A549 treated with Mapracorat at 1 μM for 4 hours (cell line): ENCODE measurements around the gene KCND1. TPM values are rescaled to one million over a fixed set of nuclear protein-coding genes. Genes with fewer than 3 reads are reported as not detected.

Source experiments
- total RNA-seq: library from RNA; stranded (reverse); fragments of 200-300 nt; extraction: Qiagen RNA extraction; gene quantifications from 5 replicates; pipeline ENCODE4 v1.2.3, GENCODE V29; 2022

The KCND1 gene
- total RNA-seq = 0.80 to 1.4 TPM (median 0.96 TPM) in 5 replicates

DNA sequence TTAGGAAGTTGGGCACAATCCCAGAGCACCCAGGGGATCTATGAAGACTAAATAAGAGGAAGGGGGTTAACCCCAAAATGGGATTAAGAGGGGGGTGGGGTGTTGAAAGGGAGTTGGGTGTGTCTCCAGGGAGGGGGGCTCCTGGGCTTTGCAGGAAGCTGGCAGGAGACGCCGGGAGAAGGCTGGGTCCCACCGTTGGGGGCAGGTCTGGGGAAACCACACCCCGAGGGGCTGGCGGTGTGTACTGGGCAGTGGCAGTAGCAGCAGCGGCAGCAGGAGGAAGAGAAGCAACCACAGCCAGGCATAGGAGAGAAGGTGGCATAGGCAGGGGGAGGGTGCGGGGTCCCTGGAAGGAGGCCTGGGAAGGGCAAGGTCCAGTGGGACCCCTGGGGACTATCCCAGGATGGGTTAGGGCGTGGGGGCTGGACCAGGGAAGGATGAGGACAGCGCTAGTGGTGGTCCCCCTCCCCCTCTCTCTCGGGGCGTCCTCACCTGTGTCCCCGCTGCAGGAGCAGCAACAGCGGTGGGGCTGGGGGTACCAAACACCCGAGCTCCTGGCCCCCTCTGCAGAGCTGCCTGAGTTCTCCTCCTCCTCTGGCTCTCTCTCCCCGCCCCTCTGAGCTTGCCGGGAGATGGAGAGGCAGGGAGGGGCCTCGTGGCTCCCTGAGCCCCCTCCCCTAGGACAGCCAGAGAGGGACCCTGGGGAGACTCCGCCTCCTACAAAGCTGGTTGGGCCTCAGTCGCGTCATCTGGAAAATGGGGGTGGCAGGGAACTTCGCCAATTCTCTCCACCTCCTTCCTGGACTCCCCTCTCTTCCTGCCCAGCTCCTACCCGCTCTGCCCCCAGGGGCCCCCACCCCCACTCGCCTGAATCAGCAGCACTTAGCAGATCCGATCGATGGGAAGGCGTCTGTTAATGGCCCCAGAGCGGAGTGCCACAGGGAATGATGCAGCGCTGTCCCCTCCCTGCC lies at the start of gene KCND1:
Gene KCND1, minus strand, starts transcription at position 596 of the 971 bp plus-strand sequence. CDS start 1,573 bp downstream, outside the sequence.

DNA sequence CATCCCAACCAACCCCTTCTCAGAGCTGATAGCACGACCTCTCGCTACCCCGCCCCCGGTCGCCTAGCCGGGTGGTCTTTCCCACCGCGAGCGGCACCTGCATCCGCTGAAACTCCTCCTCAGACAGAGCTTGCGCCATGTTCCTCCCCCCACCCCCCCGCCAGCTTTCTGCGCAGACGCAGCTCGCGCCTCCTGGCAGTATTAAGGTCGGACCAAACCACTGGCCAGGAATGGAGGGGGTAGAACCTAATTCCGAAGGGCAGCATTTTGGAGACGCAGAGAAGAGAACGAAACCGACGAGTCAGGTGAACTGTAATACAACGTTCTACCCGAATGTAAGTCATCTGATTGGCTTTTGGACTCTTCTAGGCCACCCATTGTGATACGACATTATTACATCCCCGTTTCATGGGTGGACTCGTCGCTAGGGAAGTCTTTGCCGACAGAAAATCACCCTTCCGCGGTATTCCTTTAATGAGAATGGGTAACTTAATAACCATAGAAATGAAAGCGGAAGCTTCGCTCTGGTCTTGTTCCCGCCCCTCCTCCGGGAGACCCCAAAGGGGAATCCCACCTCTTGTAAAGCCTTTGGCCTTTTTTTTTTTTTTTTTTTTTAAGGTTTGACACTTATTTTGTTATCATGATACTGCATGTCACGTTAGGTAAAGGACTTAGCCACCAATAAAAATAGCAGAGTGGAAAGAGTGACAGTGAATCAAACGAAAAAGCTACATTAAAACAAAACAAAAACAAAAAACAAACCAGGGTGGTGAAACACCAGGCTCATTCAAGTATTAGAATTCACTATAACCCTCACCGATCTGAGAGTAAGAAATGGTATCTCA lies 30.7 kb upstream of the KCND1 start, which contains the start of gene GRIPAP1:
Gene GRIPAP1, minus strand, starts transcription at position 174 of the 845 bp plus-strand sequence. Its CDS starts 35 bp downstream, at position 139.

DNA sequence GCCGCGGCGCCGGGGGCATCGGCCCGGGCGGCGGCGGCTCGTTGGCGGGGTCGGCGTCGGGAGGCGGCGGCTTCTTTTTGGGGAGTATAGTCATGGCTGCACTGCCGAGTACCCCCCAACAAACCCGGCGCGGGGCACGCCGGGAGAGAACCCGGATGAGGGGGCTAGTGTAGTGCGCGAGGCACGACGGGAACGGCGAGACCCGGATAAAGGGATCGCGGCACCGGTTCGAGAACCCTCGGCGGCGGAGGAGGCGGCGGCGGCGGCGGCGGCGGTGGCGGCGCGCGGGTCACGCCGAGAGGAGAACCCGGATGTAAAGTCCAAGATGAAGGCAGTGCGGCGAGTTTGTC lies 14.2 kb downstream of the KCND1 start, which contains the start of gene OTUD5:
Gene OTUD5, minus strand, starts transcription at position 131 of the 350 bp plus-strand sequence. Its CDS starts 37 bp downstream, at position 94.

DNA sequence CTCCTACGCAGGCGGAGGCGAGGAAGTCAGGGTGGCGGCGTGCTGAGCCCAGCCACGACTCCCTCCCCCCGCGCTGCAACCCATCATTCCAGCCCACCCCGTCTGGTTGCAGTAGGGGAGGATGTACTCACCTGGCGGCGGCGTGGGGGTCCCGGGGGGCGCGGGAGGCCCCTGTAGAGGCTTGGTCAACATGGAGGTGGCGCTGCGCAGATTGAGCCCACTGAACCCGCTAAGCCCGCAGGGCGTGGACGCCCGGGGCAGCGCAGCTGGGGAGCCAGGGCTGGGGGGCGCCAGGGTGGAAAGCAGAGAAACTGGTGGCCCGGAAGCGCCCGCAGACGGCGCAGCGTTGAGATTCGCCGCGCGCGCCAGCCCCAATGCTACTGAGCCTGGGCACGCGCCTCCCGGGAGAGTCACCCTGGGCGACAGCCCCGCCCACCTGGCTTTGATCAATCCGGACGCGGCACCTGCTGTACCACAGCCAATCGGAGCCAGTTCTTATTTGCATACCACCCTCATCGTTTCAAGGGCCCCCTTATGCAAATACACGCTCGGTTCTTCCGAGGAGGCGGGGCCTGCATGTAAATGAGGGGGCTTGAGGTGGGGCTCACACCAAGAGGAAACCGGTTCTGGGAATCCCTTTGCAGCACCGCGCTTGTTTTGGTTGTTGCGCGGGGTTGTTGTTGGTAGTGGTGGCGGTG lies 52.9 kb downstream of the KCND1 start, which contains the start of gene PIM2:
Gene PIM2, minus strand, starts transcription at position 382 of the 698 bp plus-strand sequence. Its CDS starts 190 bp downstream, at position 192.

DNA sequence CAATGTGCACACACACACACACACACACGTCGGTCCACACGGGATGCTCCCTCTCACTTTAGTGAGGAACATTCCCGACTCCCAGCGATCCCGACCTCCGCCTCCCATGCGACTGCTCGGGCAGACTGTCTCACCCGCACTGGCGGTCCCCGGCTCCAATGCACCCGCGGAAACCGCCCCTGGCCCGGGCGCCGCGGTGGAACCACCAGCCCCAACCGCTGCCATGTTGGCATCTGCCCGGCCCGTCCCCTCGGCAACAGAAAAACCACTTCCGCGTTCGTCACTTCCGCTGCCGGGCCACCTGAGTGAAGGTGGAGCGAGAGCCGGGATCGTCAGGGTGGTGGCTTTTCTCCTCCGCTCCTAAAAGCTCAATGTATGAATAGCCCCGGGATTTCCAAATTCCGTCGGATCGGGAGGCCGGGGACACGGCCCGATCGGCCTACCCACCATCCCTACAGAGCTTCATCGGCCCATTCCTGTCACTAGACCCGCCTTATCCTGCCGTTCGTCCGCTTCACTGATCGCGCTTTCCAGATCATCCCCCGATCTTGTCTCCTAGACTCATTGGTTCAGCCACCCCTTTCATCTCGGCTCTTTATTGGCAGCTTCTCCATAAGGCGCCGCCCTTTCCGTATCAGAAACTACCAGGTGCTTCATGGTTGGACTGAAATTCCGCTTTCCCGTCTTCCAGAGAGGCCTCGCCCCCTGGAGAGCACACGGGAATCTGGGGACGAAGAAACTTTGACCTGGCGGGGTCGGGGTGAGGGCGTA lies 60.0 kb downstream of the KCND1 start, which contains the start of gene SLC35A2:
Gene SLC35A2, minus strand, starts transcription at position 235 of the 771 bp plus-strand sequence. Its CDS starts 10 bp downstream, at position 225.

Other genes with a start within 250 kb of the KCND1 start
- not detected in 5 replicates for gene GLOD5, start 210.1 kb downstream of the KCND1 start, total RNA-seq
- gene GATA1, start 185.3 kb downstream of the KCND1 start, total RNA-seq = not detected in 5 replicates
- 25.3 to 31.5 TPM (median 27.3 TPM) in 5 replicates for gene HDAC6, start 169.8 kb downstream of the KCND1 start, total RNA-seq
- gene ERAS, start 145.3 kb downstream of the KCND1 start, total RNA-seq = not detected in 5 replicates
- gene PCSK1N, start 136.2 kb downstream of the KCND1 start, total RNA-seq = 19.4 to 53.5 TPM (median 48.4 TPM) in 5 replicates
- gene TIMM17B, start 74.1 kb downstream of the KCND1 start, total RNA-seq = 82.0 to 110 TPM (median 102 TPM) in 5 replicates
- gene PQBP1, start 73.9 kb downstream of the KCND1 start, total RNA-seq = 89.7 to 105 TPM (median 93.2 TPM) in 5 replicates
- gene SLC35A2, start 60.2 kb downstream of the KCND1 start, total RNA-seq = 47.9 to 65.4 TPM (median 62.5 TPM) in 5 replicates
- gene PIM2, start 52.8 kb downstream of the KCND1 start, total RNA-seq = 8.5 to 9.6 TPM (median 9.3 TPM) in 5 replicates
- gene OTUD5, start 14.2 kb downstream of the KCND1 start, total RNA-seq = 60.5 to 66.4 TPM (median 64.7 TPM) in 5 replicates
- 17.3 to 20.9 TPM (median 19.0 TPM) in 5 replicates for gene GRIPAP1, start 30.4 kb upstream of the KCND1 start, total RNA-seq
- gene TFE3, start 71.5 kb upstream of the KCND1 start, total RNA-seq = 41.8 to 52.7 TPM (median 51.5 TPM) in 5 replicates
- 2.7 to 3.9 TPM (median 3.2 TPM) in 5 replicates for gene CCDC120, start 87.2 kb upstream of the KCND1 start, total RNA-seq
- gene PRAF2, start 102.2 kb upstream of the KCND1 start, total RNA-seq = 35.6 to 45.6 TPM (median 42.4 TPM) in 5 replicates
- 54.9 to 60.6 TPM (median 57.5 TPM) in 5 replicates for gene WDR45, start 108.0 kb upstream of the KCND1 start, total RNA-seq
- gene GPKOW, start 151.9 kb upstream of the KCND1 start, total RNA-seq = 21.6 to 24.3 TPM (median 22.5 TPM) in 5 replicates
- 2.3 to 3.5 TPM (median 3.2 TPM) in 5 replicates for gene MAGIX, start 190.9 kb upstream of the KCND1 start, total RNA-seq
- gene PLP2, start 200.1 kb upstream of the KCND1 start, total RNA-seq = 366 to 455 TPM (median 433 TPM) in 5 replicates
- 12.4 to 18.2 TPM (median 17.1 TPM) in 5 replicates for gene PRICKLE3, start 214.5 kb upstream of the KCND1 start, total RNA-seq
- 2.1 to 2.8 TPM (median 2.4 TPM) in 5 replicates for gene SYP, start 228.3 kb upstream of the KCND1 start, total RNA-seq